Measurements from ENCODE around the gene SLITRK2. TPM values are rescaled to one million over a fixed set of nuclear protein-coding genes. Genes with fewer than 3 reads are reported as not detected.

SLITRK2 gene
- total RNA-seq, 1 donor from 2014 or later = 0.08 TPM

DNA sequence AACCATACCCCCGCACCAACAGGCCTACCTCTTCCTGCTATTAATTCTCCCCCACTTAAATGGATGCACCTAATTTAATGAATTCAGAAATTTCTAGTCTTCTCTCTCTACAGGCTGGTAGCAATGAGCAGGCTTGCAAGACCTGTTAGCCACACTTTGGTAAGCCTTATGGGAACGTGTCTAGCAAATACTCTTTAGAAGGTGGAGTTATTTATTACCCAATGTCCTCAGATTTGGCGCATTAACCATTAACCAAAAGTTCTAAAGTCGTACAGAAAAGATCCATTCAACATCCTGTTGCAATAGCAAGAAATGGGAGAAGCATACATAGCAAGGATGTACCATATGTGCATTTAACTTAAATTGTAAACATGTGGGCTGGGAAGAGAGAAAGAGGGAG lies 47.5 kb downstream of the SLITRK2 start:
- Histone ChIP-seq H3K36me3 (ENCODE audit: control insufficient read depth, insufficient read depth, low read length) (no peaks in the 10 kb centered on the region), H3K27me3 (ENCODE audit: control insufficient read depth, insufficient read depth, low read length) (no peaks in the 10 kb centered on the region), H3K4me3 (ENCODE audit: low read depth, low read length) (no peak overlapping the region)
- DNase-seq (ENCODE audit: low read depth) = peak; percentile 4
- TF ChIP-seq, protein P1, sequence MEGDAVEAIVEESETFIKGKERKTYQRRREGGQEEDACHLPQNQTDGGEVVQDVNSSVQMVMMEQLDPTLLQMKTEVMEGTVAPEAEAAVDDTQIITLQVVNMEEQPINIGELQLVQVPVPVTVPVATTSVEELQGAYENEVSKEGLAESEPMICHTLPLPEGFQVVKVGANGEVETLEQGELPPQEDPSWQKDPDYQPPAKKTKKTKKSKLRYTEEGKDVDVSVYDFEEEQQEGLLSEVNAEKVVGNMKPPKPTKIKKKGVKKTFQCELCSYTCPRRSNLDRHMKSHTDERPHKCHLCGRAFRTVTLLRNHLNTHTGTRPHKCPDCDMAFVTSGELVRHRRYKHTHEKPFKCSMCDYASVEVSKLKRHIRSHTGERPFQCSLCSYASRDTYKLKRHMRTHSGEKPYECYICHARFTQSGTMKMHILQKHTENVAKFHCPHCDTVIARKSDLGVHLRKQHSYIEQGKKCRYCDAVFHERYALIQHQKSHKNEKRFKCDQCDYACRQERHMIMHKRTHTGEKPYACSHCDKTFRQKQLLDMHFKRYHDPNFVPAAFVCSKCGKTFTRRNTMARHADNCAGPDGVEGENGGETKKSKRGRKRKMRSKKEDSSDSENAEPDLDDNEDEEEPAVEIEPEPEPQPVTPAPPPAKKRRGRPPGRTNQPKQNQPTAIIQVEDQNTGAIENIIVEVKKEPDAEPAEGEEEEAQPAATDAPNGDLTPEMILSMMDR (IDR thresholded peaks at IDR 0.05; ENCODE audit: insufficient read depth, low read length, poor library complexity, severe bottlenecking) = no peak

All from kidney epithelial cell (primary cell).